Smooth muscle cell of the brain vasculature (primary cell): Measurements from ENCODE around the gene CFAP46.

Experiments used
- DNase-seq: peaks from one replicate; pipeline ENCODE4 v3.0.0-alpha.2; 2012; ENCODE audit warnings: low read depth, low spot score

The CFAP46 gene

GRCh38 chr10:132881186-132881920 lies 61.0 kb downstream of the CFAP46 start:
- DNase-seq: no peak

GRCh38 chr10:132880128-132880981 lies 62.0 kb downstream of the CFAP46 start:
- no peak for DNase-seq

GRCh38 chr10:132879408-132880127 lies 62.8 kb downstream of the CFAP46 start:
- no peak for DNase-seq

GRCh38 chr10:132878730-132879407 lies 63.5 kb downstream of the CFAP46 start:
- DNase-seq: no peak

- DNase-seq: no peak
Observed at GRCh38 chr10:132878091-132878729, 64.2 kb downstream of the CFAP46 start.

- no peak for DNase-seq
Observed at GRCh38 chr10:132877473-132877872, 64.9 kb downstream of the CFAP46 start.

- DNase-seq: no peak
Observed at GRCh38 chr10:132876993-132877431, 65.4 kb downstream of the CFAP46 start.

GRCh38 chr10:132876131-132876860 lies 66.1 kb downstream of the CFAP46 start:
- no peak for DNase-seq

GRCh38 chr10:132875435-132875834 lies 66.9 kb downstream of the CFAP46 start:
- DNase-seq: no peak

- DNase-seq: no peak
Observed at GRCh38 chr10:132873395-132873794, 69.0 kb downstream of the CFAP46 start.

GRCh38 chr10:132872658-132873057 lies 69.7 kb downstream of the CFAP46 start:
- no peak for DNase-seq

- no peak for DNase-seq
Observed at GRCh38 chr10:132870426-132870825, 71.9 kb downstream of the CFAP46 start.

- DNase-seq: no peak
Observed at GRCh38 chr10:132869621-132870020, 72.7 kb downstream of the CFAP46 start.

- DNase-seq: no peak
Observed at GRCh38 chr10:132868995-132869394, 73.4 kb downstream of the CFAP46 start.

GRCh38 chr10:132867801-132868644 lies 74.3 kb downstream of the CFAP46 start:
- no peak for DNase-seq

- DNase-seq: no peak
Observed at GRCh38 chr10:132866601-132867381, 75.6 kb downstream of the CFAP46 start.

- no peak for DNase-seq
Observed at GRCh38 chr10:132865851-132866600, 76.3 kb downstream of the CFAP46 start.

- DNase-seq: no peak
Observed at GRCh38 chr10:132865171-132865631, 77.2 kb downstream of the CFAP46 start.
